A673 (cell line): ENCODE measurements around the gene SSPN. TPM values are rescaled to one million over a fixed set of nuclear protein-coding genes. Genes with fewer than 3 reads are reported as not detected.
A peak's percentile ranks its signal among the peaks of the same experiment; 100 is the strongest.

Experiments used
- BruUV-seq: library from RNA; stranded (reverse); fragments of 400-500 nt; replicated peaks from 2 replicates; lab custom pipeline; 2021; lab: Mats Ljungman, UMichigan
- CTCF ChIA-PET: fragments of 300-600 bp; sonication (Branson Sonifier 250); formaldehyde crosslinking; loops from one replicate; lab custom pipeline; 2022; ENCODE audit warnings: antibody characterized with exemption; lab: Charles Lee
- POLR2A ChIA-PET: fragments of 300-600 bp; sonication (Branson Sonifier 250); formaldehyde crosslinking; loops from one replicate; lab custom pipeline; 2022; ENCODE audit warnings: antibody characterized with exemption; ENCODE audit not compliant: low non-redundant PET; lab: Charles Lee
- DNase-seq: peaks from one replicate; pipeline ENCODE4 v3.0.0-alpha.2; 2015; ENCODE audit warnings: low spot score
- H3K27ac ChIP-seq: fragments of 200-600 bp; sonication (generic); 2 replicates; pipeline ENCODE4 v1.5.1; 2016; ENCODE audit warnings: mixed run types, low read depth, mild to moderate bottlenecking, mixed read lengths, antibody characterized with exemption, low read length; ENCODE audit not compliant: poor library complexity, severe bottlenecking
- H3K27me3 ChIP-seq: fragments of 200-600 bp; sonication (generic); replicated peaks from 2 replicates; pipeline ENCODE4 v1.6.1; 2017; ENCODE audit warnings: mixed run types, low read depth, mild to moderate bottlenecking, mixed read lengths, antibody characterized with exemption, low read length; ENCODE audit not compliant: insufficient read depth, poor library complexity
- H3K36me3 ChIP-seq: fragments of 200-600 bp; sonication (generic); 2 replicates; pipeline ENCODE4 v1.6.1; 2016; ENCODE audit warnings: mixed run types, mild to moderate bottlenecking, mixed read lengths, antibody characterized with exemption, low read length; ENCODE audit not compliant: insufficient read depth, poor library complexity, severe bottlenecking
- H3K4me1 ChIP-seq: fragments of 200-600 bp; sonication (generic); 2 replicates; pipeline ENCODE4 v1.6.1; 2017; ENCODE audit warnings: mixed run types, mild to moderate bottlenecking, mixed read lengths, antibody characterized with exemption, low read length; ENCODE audit not compliant: insufficient read depth, poor library complexity, severe bottlenecking
- H3K4me3 ChIP-seq: fragments of 200-600 bp; sonication (generic); 2 replicates; pipeline ENCODE4 v1.5.1; 2016; ENCODE audit warnings: low read depth, mixed run types, mild to moderate bottlenecking, mixed read lengths, low read length; ENCODE audit not compliant: poor library complexity, severe bottlenecking
- H3K9me3 ChIP-seq: fragments of 200-600 bp; sonication (generic); 2 replicates; pipeline ENCODE4 v1.6.1; 2016; ENCODE audit warnings: mixed run types, low read depth, mild to moderate bottlenecking, mixed read lengths, antibody characterized with exemption, low read length; ENCODE audit not compliant: poor library complexity, severe bottlenecking
- EZH2 ChIP-seq: fragments of 200-600 bp; sonication (generic); IDR thresholded peaks from 2 replicates; pipeline ENCODE4 v1.6.1; 2017; ENCODE audit warnings: borderline replicate concordance, low read depth, mild to moderate bottlenecking, mixed read lengths, antibody characterized with exemption, low read length; ENCODE audit not compliant: poor library complexity, severe bottlenecking
- intact Hi-C: fragments of 100-400 bp; cut with micrococcal nuclease; formaldehyde crosslinking; loops from one replicate; pipeline ENCODE4 v1.10.0; 2022; ENCODE audit not compliant: unreplicated experiment
- total RNA-seq: library from RNA; stranded (reverse); gene quantifications from 2 replicates; pipeline ENCODE4 v1.2.3, GENCODE V29; 2021
- TF ChIP-seq, protein P1 (sequence below): fragments of 300-800, 200-600 bp; sonication (generic); conservative IDR thresholded peaks from 2 replicates; pipeline ENCODE4 v1.5.1; 2017; ENCODE audit warnings: low read depth, mild to moderate bottlenecking, antibody characterized with exemption, low read length, moderate library complexity, mixed read lengths

Gene SSPN
- total RNA-seq, 1 experiment from 2014 or later = 9.8 TPM

DNA sequence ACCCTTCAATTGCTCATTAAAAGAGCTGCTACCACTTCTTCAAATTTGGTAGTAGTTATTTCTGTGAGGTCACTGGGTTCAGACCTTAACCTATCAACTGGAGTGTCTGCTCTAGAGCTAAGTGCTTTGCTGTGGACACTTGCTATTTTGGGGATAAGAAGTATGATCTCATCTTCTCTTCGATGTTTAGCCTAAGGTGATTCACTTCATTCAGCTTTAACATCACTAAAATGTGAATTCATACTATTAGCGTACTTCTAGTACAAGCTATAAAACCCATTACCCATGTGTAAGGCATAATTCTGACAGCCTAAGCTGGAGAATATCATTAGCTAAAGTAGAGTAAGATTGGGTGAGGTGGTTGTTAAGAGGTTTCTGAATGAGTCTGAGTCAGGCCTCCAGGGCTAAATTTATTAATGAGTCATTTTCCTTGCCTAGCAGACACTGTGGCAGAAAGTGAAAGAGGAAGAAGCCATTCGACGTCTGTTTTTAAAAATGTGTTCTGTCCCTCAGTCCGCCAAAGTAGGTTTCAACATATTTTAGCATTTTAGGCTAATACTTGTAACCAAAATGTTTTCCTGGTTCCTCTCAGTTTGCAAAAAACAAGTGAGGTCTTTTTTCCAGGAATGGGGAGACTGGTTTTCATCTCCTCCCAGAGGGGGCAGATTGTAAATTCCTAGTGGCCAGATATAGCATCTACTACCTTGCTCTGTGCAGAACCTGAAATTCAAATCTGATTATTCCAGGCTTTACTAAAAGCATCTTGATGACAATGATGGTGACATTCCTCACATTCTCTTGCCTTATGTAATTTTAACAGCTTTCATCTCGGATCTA, 103.6 kb downstream of the SSPN start:
- no peaks in the 10 kb centered on the region for H3K36me3 ChIP-seq
- H3K9me3 ChIP-seq = no peaks in the 10 kb centered on the region
- intact Hi-C loops = no loop called here
- no peaks in the 10 kb centered on the region for H3K27me3 ChIP-seq
- ChIA-PET POLR2A (interaction anchor here (0.5 kb wide), 1 partner anchor 366 kb away, joined by 3 read pairs; no protein-coding TSS in a partner anchor), CTCF (interaction anchor here (0.6 kb wide), 1 partner anchor 25 kb away, joined by 3 read pairs; no protein-coding TSS in a partner anchor)
- H3K27ac ChIP-seq = no peak overlapping the region
- no peaks in the 10 kb centered on the region for H3K4me1 ChIP-seq
- no TSS peak for BruUV-seq
- TF ChIP-seq EZH2 = no peak
- TF ChIP-seq, protein P1, sequence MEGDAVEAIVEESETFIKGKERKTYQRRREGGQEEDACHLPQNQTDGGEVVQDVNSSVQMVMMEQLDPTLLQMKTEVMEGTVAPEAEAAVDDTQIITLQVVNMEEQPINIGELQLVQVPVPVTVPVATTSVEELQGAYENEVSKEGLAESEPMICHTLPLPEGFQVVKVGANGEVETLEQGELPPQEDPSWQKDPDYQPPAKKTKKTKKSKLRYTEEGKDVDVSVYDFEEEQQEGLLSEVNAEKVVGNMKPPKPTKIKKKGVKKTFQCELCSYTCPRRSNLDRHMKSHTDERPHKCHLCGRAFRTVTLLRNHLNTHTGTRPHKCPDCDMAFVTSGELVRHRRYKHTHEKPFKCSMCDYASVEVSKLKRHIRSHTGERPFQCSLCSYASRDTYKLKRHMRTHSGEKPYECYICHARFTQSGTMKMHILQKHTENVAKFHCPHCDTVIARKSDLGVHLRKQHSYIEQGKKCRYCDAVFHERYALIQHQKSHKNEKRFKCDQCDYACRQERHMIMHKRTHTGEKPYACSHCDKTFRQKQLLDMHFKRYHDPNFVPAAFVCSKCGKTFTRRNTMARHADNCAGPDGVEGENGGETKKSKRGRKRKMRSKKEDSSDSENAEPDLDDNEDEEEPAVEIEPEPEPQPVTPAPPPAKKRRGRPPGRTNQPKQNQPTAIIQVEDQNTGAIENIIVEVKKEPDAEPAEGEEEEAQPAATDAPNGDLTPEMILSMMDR = no peak; the same call in 1 of the 2 replicates
- no peak overlapping the region for H3K4me3 ChIP-seq
- DNase-seq = peak; percentile 74

DNA sequence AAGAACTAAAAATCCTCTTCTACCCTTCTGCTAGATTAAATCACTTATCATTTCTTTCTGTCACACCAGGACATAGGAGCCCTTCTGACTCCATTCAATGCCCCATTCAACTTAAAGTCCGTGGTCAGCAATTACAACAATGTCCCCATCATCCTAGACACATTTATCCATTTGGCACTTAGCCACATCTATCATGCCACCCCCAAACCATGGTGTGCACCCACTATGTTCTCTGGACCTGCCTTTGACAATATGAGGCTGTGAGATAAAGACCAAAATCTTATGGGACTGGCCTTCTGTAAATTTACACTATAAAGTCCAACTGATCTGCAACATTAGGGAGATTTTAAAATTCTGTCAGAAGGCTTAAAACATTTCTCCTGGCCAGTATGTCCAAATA, 104.4 kb downstream of the SSPN start:
- TF ChIP-seq, protein P1 = no peak
- no peak overlapping the region for H3K4me3 ChIP-seq
- ChIA-PET CTCF (no interaction called here), POLR2A (no interaction called here)
- no peak overlapping the region for H3K27ac ChIP-seq
- H3K9me3 ChIP-seq = no peaks in the 10 kb centered on the region
- DNase-seq = no peak
- no peaks in the 10 kb centered on the region for H3K4me1 ChIP-seq
- H3K27me3 ChIP-seq = no peaks in the 10 kb centered on the region
- intact Hi-C loops = no loop called here
- BruUV-seq = no TSS peak
- H3K36me3 ChIP-seq = no peaks in the 10 kb centered on the region

Other genes starting within 250 kb of the SSPN start
- 19.8 and 23.1 TPM in 2 replicates for gene RASSF8, start 236.9 kb upstream of the SSPN start, total RNA-seq
- gene BHLHE41, start 70.5 kb upstream of the SSPN start, total RNA-seq = 4.3 and 4.8 TPM in 2 replicates